HepG2 (cell line): ENCODE data around the gene XPNPEP2. TPM values are rescaled to one million over a fixed set of nuclear protein-coding genes. Genes with fewer than 3 reads are reported as not detected.

Experiments
- ATF7-NPFF ChIP-seq: sonication (generic); formaldehyde crosslinking; IDR thresholded peaks from 2 replicates; pipeline ENCODE4 v1.8.1; 2023; ENCODE audit warnings: mild to moderate bottlenecking, low read depth, missing genetic modification reagents, moderate library complexity
- CBX5 ChIP-seq: sonication (generic); formaldehyde crosslinking; IDR thresholded peaks from 2 replicates; pipeline ENCODE4 v1.4.0; 2020; ENCODE audit warnings: missing genetic modification reagents, borderline replicate concordance
- CENPX ChIP-seq: sonication (generic); formaldehyde crosslinking; IDR thresholded peaks from 2 replicates; pipeline ENCODE4 v1.9.0; 2021; ENCODE audit warnings: mild to moderate bottlenecking, missing genetic modification reagents, moderate library complexity
- FLYWCH1 ChIP-seq: sonication (generic); formaldehyde crosslinking; IDR thresholded peaks from 2 replicates; pipeline ENCODE4 v1.8.1; 2023; ENCODE audit warnings: mild to moderate bottlenecking, missing genetic modification reagents
- FOXA1 ChIP-seq, 2 experiments: fragments of 450-650 bp in 1 of 2; sonication (generic) in 1 of 2; formaldehyde crosslinking in 1 of 2; IDR thresholded peaks; 2 replicates each; pipeline versions ENCODE4 v1.4.0 to v1.6.1; 2016 to 2020; ENCODE audit warnings: missing genetic modification reagents in 1 of 2
- FOXP1 ChIP-seq, 2 experiments: fragments of 450-650 bp in 1 of 2; IDR thresholded peaks; 2 replicates each; pipeline ENCODE4 v1.6.1; 2017 to 2018; ENCODE audit warnings: antibody characterized with exemption in 1 of 2
- GATA4 ChIP-seq: sonication (generic); IDR thresholded peaks from 2 replicates; pipeline ENCODE4 v1.6.1; 2016; ENCODE audit warnings: antibody characterized with exemption, low read depth, borderline replicate concordance
- HOXA5 ChIP-seq: sonication (generic); formaldehyde crosslinking; IDR thresholded peaks from 2 replicates; pipeline ENCODE4 v1.4.0; 2020; ENCODE audit warnings: missing genetic modification reagents
- JUN ChIP-seq: sonication (generic); formaldehyde crosslinking; IDR thresholded peaks from 2 replicates; pipeline ENCODE4 v1.4.0; 2020; ENCODE audit warnings: mild to moderate bottlenecking, missing genetic modification reagents
- MTF2 ChIP-seq: sonication (generic); formaldehyde crosslinking; IDR thresholded peaks from 2 replicates; pipeline ENCODE4 v1.5.0; 2020; ENCODE audit warnings: missing genetic modification reagents, borderline replicate concordance
- NCOR1 ChIP-seq: fragments of 200-600 bp; sonication (generic); IDR thresholded peaks from 2 replicates; pipeline ENCODE4 v1.7.0; 2017; ENCODE audit warnings: antibody characterized with exemption, low read length, borderline replicate concordance
- PPARG ChIP-seq: conservative IDR thresholded peaks from 2 replicates; pipeline ENCODE4 v1.6.1; 2016; ENCODE audit warnings: missing biosample characterization, missing genetic modification reagents
- RORA ChIP-seq: sonication (generic); formaldehyde crosslinking; IDR thresholded peaks from 2 replicates; pipeline ENCODE4 v1.5.0; 2020; ENCODE audit warnings: mild to moderate bottlenecking, missing genetic modification reagents, moderate library complexity
- SATB2 ChIP-seq: sonication (generic); formaldehyde crosslinking; IDR thresholded peaks from 2 replicates; pipeline ENCODE4 v1.5.0; 2020; ENCODE audit warnings: missing genetic modification reagents
- SCMH1 ChIP-seq: sonication (generic); formaldehyde crosslinking; IDR thresholded peaks from 2 replicates; pipeline ENCODE4 v1.9.0; 2021; ENCODE audit warnings: missing genetic modification reagents, mild to moderate bottlenecking, borderline replicate concordance
- SNRNP70 ChIP-seq: fragments of 200-400 bp; formaldehyde crosslinking; IDR thresholded peaks from 2 replicates; pipeline ENCODE4 v1.6.1; 2017; ENCODE audit warnings: mild to moderate bottlenecking, low read depth, low read length, moderate library complexity
- ZBTB20 ChIP-seq: sonication (generic); formaldehyde crosslinking; IDR thresholded peaks from 2 replicates; pipeline ENCODE4 v1.8.1; 2023; ENCODE audit warnings: missing genetic modification reagents, low read depth, mild to moderate bottlenecking, borderline replicate concordance
- ZBTB21 ChIP-seq: sonication (generic); formaldehyde crosslinking; IDR thresholded peaks from 2 replicates; pipeline ENCODE4 v1.4.0; 2020; ENCODE audit warnings: missing genetic modification reagents
- ZFX ChIP-seq: sonication (generic); formaldehyde crosslinking; IDR thresholded peaks from 2 replicates; pipeline ENCODE4 v1.4.0; 2020; ENCODE audit warnings: mild to moderate bottlenecking, low read depth, missing genetic modification reagents, moderate library complexity
- ZNF234 ChIP-seq: sonication (generic); formaldehyde crosslinking; conservative IDR thresholded peaks from 2 replicates; pipeline ENCODE4 v1.5.1; 2020; ENCODE audit warnings: mild to moderate bottlenecking, missing genetic modification reagents
- ZNF3 ChIP-seq: IDR thresholded peaks from 2 replicates; pipeline ENCODE4 v1.7.0; 2017; ENCODE audit warnings: inconsistent platforms
- ZNF329 ChIP-seq: sonication (generic); formaldehyde crosslinking; IDR thresholded peaks from 2 replicates; pipeline ENCODE4 v1.9.0; 2021; ENCODE audit warnings: low read depth, mild to moderate bottlenecking, missing genetic modification reagents
- ZNF614 ChIP-seq: IDR thresholded peaks from 2 replicates; pipeline ENCODE4 v1.6.1; 2018; ENCODE audit warnings: missing biosample characterization, missing genetic modification reagents, inconsistent platforms, borderline replicate concordance
- ZNF629 ChIP-seq: sonication (generic); formaldehyde crosslinking; conservative IDR thresholded peaks from 2 replicates; pipeline ENCODE4 v1.5.0; 2020; ENCODE audit warnings: missing genetic modification reagents
- ZNF713 ChIP-seq: sonication (generic); formaldehyde crosslinking; IDR thresholded peaks from 2 replicates; pipeline ENCODE4 v1.4.0; 2020; ENCODE audit warnings: mild to moderate bottlenecking, missing genetic modification reagents
- ZNF792 ChIP-seq: IDR thresholded peaks from 2 replicates; pipeline ENCODE4 v1.6.1; 2016
- ZSCAN31 ChIP-seq: sonication (generic); formaldehyde crosslinking; IDR thresholded peaks from 2 replicates; pipeline ENCODE4 v1.5.0; 2020; ENCODE audit warnings: low read depth, mild to moderate bottlenecking, missing genetic modification reagents
- polyA plus RNA-seq, 8 experiments: library from polyadenylated mRNA; depleted of rRNA in 3 of 8; stranded (reverse) in 7 of 8; unstranded in 1 of 8; fragments of >200 nt; fragmentation: Illumina TruSeq in 4 of 8; extraction: Trizol in 4 of 8; gene quantifications; 2 replicates each; pipeline versions ENCODE4 v1.2.1 to v1.2.3, GENCODE V29; 2011 to 2016; ENCODE audit warnings: low read depth in 4 of 8, missing spikeins in 1 of 8, mixed read lengths in 1 of 8; ENCODE audit not compliant: insufficient read depth in 1 of 8
- total RNA-seq, 5 experiments: library from RNA; depleted of rRNA; stranded (reverse); fragments of >200 nt; fragmentation: Illumina TruSeq; extraction: Trizol; gene quantifications; 2 replicates each; pipeline ENCODE4 v1.2.3, GENCODE V29; 2016; ENCODE audit warnings: low read depth in 1 of 5
- TF ChIP-seq, protein P1 (sequence below): sonication (generic); formaldehyde crosslinking; IDR thresholded peaks from 2 replicates; pipeline ENCODE4 v1.5.0; 2020; ENCODE audit warnings: missing genetic modification reagents
- TF ChIP-seq, protein P2 (sequence below): sonication (generic); formaldehyde crosslinking; IDR thresholded peaks from 2 replicates; pipeline ENCODE4 v1.9.0; 2021; ENCODE audit warnings: missing genetic modification reagents, borderline replicate concordance

XPNPEP2 gene
- total and polyA plus RNA-seq, 2 of the 13 experiments (the other 11 are each of a cell fraction or from before 2014, with no cell fraction given): 1.1 to 1.8 TPM

DNA sequence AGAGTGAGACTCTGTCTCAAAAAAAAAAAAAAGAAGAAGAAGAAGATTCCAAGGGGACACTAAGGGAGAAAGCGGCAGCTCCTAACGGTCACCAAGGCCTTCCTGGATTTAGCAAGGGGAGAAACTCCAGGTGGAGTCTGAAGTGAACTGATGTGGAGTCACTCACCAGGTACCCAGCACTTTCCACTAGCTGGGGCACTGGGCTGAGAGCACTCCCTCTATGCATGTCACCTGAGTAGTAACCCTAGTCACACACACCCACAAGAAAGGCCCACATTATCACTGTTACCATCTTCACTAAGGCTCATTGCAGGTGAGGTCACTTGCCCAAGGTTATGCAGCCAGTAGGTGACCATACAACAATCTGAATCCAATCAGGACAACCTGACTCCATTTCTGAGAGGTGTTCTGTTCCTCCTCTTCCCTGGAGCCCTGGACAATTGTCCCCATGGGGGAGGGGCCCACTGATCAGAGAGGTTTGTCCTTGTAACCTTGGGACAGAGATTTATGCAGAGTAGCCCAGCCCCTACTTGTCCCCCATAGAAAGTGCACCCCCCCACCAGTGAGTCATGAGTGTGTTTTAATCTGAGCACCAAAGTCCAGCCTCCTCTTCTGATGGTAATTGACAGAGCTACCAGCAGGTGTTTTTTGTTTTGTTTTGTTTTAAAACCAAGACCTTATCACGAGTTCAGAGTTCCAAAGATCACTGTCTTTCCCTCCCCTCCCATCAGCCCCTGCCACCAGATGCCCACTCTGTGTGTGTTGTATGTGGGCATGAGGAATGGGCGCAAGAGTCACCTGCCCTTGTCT, 35.1 kb downstream of the XPNPEP2 start (continued):
- TF ChIP-seq ZNF792 (no peak), CBX5 (CRISPR knock-in tag) (no peak), ZNF329 (CRISPR knock-in tag) (no peak), ZNF629 (CRISPR knock-in tag) (peak; percentile 74), ZNF3 (no peak), ZNF614 (CRISPR knock-in tag) (no peak), PPARG (CRISPR knock-in tag) (no peak), CENPX (CRISPR knock-in tag) (no peak), GATA4 (peak; percentile 23; the same call in 1 of the 2 replicates), ZBTB21 (no peak), SNRNP70 (no peak), ATF7-NPFF (no peak), NCOR1 (peak; percentile 74; the same call in 1 of the 2 replicates), ZNF234 (no peak), SCMH1 (no peak), FLYWCH1 (CRISPR knock-in tag) (no peak), SATB2 (CRISPR knock-in tag) (no peak), RORA (no peak), JUN (CRISPR knock-in tag) (0 out of 2 replicates have a peak, but pooled peaks have one; percentile 42), ZSCAN31 (CRISPR knock-in tag) (no peak), FOXA1 (IDR thresholded peaks at IDR 0.05) (no peak), FOXA1 (CRISPR knock-in tag; IDR thresholded peaks at IDR 0.05) (no peak), HOXA5 (no peak), MTF2 (CRISPR knock-in tag) (no peak), FOXP1 (IDR thresholded peaks at IDR 0.05) (no peak), FOXP1 (CRISPR knock-in tag; IDR thresholded peaks at IDR 0.05) (peak; percentile 10; the same call in 1 of the 2 replicates), ZFX (no peak; the same call in 1 of the 2 replicates), ZBTB20 (no peak), ZNF713 (CRISPR knock-in tag) (no peak)
- TF ChIP-seq, protein P1, sequence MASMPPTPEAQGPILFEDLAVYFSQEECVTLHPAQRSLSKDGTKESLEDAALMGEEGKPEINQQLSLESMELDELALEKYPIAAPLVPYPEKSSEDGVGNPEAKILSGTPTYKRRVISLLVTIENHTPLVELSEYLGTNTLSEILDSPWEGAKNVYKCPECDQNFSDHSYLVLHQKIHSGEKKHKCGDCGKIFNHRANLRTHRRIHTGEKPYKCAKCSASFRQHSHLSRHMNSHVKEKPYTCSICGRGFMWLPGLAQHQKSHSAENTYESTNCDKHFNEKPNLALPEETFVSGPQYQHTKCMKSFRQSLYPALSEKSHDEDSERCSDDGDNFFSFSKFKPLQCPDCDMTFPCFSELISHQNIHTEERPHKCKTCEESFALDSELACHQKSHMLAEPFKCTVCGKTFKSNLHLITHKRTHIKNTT (CRISPR knock-in tag): no peak
- TF ChIP-seq, protein P2, sequence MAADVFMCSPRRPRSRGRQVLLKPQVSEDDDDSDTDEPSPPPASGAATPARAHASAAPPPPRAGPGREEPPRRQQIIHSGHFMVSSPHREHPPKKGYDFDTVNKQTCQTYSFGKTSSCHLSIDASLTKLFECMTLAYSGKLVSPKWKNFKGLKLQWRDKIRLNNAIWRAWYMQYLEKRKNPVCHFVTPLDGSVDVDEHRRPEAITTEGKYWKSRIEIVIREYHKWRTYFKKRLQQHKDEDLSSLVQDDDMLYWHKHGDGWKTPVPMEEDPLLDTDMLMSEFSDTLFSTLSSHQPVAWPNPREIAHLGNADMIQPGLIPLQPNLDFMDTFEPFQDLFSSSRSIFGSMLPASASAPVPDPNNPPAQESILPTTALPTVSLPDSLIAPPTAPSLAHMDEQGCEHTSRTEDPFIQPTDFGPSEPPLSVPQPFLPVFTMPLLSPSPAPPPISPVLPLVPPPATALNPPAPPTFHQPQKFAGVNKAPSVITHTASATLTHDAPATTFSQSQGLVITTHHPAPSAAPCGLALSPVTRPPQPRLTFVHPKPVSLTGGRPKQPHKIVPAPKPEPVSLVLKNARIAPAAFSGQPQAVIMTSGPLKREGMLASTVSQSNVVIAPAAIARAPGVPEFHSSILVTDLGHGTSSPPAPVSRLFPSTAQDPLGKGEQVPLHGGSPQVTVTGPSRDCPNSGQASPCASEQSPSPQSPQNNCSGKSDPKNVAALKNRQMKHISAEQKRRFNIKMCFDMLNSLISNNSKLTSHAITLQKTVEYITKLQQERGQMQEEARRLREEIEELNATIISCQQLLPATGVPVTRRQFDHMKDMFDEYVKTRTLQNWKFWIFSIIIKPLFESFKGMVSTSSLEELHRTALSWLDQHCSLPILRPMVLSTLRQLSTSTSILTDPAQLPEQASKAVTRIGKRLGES: no peak
